NCI-H187 (cell line): Measurements from ENCODE around the gene PDSS2.
"Not testable (repeated sequence)": the region's sequence is repeated elsewhere in the genome, so short reads cannot be mapped to it uniquely, and the experiment has no call there.

Experiments used
- DNase-seq, 2 experiments: peaks; one replicate each; lab custom pipeline; 2025; lab: John Stamatoyannopoulos, UW

PDSS2 gene

DNA sequence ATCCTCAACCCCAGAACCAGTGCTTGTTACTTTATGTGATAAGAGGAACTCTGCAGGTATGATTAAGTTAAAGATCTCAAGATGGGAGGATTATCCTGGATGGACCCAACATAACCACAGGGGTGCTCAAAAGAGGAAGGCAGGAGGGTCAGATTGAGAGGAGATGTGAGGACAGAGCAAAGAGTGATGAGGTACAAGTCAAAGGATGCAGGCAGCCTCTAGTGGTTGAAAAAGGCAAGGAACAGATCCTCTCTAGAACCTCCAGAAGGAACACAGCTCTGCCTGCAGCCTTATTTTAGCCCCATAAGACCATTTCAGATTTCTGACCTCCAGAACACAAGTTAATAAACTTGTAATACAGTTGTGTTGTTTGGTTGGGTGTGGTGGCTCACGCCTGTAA is 41.2 kb downstream of the PDSS2 start:
- no peak for DNase-seq

DNA sequence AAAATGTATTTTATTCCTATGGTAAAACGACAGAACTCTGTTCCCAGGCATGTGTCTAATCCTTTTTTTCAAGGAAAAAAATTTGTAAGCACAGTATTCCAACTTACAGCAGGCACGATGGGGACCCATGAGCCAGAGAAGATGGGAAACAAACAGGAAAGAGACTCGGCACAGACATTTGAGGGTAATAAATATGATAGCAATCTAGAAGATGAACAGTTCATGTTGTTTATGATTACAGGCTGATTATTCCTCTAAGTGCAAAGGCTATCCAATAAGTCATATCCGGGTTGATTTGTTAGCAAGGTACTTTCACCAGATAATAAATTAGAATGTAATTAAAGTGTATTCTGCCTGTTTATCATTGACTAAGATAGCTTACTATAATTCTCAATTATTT is 43.2 kb downstream of the PDSS2 start:
- no peak for DNase-seq

DNA sequence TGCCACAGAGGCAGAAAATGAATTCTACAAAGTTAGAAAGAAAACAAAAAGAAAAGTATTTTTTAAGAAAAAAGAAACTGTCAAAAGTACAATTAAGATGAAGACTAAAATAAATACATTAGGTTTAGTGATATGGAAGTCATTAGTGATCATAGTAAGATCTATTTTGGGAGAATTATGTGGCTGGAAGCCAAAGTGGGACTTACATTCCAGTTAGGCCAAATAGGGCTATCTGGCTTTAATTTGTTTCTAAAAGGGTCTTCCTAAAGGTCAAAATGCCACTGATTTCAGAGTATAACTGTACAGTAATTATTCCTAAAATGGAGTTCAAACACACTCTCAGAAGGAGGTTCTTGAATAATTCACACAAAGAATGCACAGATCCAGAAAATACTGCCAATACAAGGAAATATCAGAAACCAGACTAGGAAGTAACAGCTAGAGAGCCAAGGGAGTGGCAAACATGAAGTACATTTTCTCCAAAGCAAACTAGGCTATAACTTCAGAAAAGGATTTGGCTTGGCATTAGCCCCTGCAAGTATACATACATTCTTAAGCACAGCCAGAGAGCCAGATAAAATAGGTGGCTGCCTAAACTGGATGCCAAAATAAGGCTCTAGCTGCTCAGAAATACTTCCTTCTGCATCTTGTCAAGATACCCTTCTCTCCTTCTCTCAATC is 45.3 kb downstream of the PDSS2 start:
- DNase-seq, result no peak

DNA sequence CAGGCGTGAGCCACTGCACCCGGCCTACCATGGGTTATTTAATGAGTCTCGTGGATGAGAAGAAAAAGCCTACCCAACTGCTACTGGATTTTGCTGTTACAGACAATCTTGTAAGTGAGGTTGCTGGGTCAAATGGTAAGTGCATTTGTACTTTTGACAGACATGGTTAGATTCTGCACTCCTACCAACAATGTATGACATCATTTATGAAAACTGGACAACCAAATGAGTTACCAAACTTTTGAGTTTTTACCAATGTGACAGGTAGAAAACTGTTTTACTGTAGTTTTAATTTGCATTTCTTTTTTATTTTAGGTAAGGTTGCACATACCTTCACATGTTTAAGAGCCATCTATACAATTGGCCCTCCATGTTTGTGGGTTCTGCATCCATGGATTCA is 48.2 kb downstream of the PDSS2 start:
- no peak for DNase-seq

DNA sequence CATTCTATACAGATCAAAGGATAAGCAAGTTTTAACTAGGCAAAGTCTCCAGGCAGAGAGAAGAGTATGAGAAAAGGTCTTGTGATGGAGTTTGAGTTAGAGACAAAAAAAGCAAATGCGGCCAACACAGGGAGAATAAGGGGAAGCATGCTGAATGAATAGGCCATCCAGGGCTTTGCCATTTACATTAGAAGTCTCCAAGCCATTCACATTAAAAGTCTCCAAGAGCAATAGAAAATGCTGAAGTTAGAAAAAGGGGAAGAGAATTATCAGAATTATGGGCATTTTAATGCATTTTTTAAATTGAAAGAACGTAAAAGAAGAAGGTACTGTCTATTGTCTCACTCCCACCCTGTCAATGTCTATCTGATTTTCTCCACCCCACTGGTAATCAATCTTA is 49.4 kb downstream of the PDSS2 start:
- no peak for DNase-seq

DNA sequence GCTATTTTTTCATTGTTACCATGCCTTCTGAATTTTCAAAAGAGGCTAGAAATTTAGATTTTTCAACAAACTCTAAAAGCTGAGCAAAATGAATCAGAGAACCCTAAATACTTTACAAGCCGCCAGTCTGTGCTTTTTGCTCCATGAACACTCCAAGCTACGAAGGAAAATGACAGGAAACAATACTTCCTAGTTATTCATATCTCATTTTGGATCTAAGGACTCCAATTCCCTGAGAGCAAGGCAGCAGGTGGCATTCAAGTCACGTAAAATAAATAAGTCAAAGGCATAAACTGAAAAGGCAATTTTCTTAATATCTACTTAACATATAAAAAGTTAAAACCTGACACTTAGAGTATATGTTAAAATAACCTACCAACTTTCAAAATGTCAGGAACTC is 50.6 kb downstream of the PDSS2 start:
- no peak for DNase-seq

DNA sequence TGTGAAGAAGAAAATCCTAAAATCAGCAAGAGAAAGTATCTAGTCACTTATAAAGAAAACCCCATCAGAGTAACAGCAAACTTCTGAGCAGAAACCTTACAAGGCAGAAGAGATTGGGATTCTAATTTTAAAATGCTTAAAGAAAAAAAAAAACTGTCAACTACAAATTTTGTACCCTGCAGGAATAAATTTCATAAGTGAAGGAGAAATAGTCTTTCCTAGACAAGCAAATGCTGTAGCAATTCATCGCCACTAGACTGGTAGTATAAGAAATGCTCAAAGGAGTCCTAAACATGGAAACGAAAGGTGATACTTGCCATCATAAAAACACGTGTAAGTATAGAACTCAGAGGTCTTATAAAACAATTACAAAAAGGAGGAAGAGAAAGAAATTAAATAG is 54.4 kb downstream of the PDSS2 start:
- no peak for DNase-seq

DNA sequence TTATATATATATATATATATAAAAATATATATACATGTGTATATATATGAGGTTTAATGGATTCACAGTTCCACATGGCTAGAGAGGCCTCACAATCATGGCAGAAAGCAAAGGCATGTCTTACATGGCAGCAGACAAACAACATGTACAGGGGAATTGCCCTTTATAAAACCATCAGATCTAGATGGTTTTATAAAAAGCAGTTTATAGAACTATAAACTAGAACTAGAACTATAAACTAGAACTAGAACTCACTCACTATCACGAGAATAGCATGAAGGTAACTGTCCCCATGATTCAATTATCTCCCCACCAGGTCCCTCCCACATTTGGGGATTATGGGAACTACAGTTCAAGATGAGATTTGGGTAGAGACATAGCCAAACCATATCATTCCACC is 56.8 kb downstream of the PDSS2 start:
- DNase-seq, result no peak

DNA sequence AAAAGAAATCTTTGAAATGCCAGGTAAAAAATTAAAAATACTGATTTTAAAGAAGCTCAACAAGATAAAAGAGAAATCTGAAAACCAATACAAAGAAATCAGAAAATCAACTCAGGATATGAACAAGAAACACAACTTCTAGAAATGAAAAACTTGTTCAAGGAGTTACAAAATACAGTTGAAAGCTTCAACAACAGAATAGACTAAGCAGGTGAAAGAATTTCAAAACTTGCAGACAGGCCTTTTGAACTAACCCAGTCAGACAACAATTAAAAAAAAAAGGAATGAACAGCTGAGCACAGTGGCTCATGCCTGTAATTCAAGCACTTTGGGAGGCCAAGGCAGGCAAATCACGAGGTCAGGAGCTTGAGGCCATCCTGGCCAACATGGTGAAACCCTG is 57.8 kb downstream of the PDSS2 start:
- DNase-seq, result no peak

DNA sequence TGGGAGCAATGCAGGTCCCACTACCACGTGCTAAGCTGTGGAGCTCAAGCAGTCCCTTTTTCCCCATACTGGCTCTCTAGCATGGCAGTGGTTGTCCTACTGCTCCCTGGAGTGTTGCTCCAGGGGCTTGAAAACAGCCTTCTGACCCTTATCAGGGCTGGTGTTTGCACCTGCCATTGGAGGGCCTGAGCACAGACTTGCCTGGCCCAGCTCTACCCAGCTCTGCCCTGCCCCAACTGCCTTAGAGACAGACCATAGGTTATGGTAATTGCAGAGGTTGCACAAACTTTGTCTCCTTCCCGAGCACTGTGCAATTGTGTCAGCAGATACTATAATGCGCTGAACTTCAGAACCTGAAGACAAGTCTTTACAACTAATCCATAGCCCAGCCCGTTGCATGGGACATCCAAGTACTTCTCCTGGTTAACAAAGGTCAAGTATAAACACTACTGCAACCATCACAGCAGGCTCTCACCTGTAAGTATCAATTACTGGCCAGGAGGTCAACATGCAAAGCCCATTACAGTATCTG is 58.7 kb downstream of the PDSS2 start:
- no peak for DNase-seq

DNA sequence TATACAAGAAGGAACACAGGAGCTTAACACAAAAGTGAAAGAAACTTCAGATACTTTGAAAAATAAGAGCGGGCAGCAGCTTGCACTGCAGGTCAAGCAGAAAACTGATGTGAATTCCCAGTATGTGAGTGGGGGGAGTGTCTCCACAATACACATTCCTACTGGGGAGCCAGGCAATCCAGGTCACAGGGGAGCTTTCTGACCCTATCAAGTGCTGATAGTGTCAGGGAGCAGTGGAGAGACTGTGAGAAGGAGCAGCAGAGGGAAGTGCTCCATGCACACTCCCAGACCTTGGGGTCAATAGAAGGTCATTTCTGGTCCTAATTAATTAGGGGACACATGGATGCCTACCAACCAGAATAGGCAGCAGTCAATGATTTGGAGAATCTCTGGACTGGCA is 59.4 kb downstream of the PDSS2 start:
- DNase-seq, result no peak

DNA sequence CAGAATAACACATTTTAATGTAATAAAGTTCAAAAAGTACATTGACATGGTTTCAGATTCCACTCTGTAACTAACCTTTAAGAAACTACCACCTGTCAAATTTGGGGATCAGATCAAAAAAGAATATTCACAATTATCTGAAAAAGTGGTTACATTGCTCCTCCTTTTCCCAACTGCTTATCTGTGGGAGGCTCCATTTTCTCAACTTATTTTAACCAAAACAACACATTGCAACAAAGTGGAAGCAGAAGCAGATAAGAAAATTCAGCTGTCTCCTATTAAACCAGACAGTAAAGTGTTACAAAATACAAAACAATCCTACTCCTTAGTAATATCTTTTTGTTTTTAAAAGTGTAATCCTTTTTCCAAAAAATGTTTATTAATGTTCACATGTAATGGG is 61.4 kb downstream of the PDSS2 start:
- no peak for DNase-seq

DNA sequence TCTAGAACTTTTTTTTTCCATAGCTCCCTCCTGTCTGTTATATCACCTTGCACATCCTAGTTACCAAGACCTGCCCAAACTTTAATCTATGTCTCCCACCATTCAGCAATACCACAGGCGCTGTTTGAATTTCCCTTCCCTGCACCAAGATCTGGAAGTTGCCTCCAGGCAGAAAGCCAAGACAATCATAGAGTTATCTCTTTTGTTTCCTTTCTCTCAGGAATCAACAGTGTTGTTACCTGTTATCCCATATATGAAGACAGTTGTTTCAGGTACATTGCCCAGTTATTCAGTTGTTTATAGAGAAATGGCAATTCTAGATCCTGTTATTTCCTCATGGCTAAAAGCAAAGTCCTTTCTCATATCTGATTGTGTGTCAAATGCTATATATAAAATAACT is 63.2 kb downstream of the PDSS2 start:
- no peak for DNase-seq

DNA sequence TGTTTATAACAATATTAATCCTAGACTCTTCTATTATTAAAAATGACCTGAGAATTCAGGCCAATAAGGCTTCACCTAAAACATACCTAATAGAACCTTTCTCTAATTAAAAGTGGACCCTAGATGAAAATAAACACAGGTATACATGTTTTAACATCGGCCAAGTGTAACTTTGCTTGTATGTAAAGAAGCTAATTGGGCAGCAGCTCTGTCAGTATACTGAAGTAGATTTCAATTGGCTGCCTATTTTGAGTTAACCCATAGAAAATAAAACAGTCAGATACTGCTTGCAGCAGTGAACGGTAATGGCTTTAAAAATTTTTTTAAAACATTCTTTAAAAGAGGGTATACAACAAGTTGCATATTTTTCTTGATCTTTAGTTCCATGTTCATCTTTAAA is 67.3 kb downstream of the PDSS2 start:
- no peak for DNase-seq

DNA sequence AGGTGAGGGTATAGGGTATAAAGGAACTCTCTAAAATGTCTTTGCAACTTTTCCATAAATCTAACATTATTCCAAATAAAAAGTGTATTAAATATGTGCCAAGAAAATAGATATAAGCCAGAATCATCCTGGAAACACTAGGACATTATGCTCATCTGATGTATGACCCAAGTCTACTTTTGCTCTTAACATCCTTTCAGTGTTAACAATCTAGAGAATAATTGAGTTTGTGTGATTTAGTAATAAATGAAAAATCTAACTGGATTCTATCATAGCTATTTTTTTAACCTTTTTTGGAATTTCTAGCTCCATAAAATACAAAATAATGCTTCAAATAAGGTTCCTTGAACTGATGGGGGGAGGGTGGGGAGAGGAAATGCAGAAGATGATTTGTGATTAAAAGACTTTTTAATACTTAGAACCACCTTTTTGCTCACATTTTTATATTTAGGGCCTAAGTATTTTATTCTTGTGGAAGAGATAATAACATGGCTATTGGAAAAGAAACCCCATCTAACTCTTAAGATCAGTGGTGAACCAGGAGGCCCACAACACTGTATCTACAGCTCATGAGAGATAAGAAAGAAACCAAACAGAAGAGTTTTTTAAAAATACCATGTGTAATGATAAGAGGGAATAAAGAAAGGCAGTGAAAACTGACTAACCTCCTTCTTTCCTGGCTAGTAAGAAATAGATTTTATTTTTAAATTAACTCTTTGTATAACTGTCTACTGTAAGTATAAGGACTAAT is 68.5 kb downstream of the PDSS2 start:
- no peak for DNase-seq

DNA sequence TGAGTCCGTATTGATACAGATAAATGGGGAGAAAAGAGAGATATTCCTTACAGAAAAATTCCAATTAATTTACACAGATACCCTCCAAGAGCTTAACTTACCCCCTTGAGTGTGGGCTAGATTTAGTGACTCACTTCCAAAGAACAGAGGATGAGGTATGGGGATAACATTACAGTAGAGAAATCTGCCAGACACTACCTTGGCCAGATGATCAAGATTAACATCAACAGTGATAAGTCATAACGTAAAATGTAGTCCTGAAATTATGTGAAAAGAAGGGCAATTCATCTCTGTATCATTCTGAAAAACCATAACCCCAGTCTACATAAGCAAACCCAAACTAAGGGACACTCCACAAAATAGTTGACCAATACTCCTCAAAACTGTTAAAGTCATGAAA is 69.3 kb downstream of the PDSS2 start:
- no peak for DNase-seq

DNA sequence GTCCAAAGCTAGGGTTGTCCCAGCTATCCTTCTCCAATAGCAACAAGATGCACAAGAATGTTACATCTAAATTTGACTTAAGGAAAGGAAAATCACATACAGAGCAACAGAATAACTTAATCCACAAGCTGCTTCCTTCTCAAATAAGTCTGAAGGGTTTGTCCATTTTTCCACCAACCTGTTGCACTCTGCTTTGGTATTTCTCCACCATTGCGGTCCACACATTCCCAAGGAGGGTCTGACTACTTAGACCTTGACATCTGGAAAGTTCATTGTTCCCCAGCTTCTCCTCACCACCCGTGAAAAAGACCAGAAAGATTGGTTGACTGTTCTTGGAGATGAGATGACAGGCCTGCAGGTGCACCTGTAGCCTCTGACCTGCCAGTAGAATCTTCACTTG is 72.5 kb downstream of the PDSS2 start:
- DNase-seq, result no peak

DNA sequence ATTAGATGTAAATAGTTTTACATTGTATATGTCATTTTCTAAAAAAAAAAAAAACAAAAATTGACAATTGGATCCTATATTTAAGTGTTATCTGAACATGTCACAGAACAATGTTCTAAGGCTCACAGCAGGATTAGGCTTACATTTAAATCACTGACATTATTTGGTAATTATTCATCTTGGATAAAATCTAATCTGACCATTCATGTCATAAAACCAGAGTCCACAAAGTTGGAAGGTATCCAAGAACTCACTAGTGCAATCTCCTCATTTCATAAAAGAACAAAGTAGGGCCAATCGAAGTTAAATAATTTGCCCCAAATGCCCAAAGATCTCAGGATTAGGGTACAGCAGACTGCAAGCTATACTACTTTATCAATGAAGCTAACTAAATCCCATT is 73.0 kb downstream of the PDSS2 start:
- DNase-seq, result no peak

DNA sequence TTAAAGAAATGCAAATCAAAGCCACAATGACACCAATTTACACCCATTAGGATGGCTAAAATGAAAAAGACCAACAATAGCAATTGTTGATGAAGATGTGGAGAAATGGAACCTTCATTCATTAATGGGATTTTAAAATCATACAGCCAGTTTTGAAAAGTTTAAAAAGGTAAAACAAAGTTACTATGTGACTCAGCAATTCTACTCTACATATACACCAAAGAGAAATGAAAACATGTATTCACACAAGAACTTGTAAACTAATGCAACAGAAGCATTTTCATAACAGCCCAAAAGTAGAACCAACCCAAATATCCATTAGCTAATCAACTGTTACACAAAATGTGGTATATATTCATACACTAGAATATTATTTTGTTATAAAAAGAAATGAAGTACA is 75.7 kb downstream of the PDSS2 start:
- no peak for DNase-seq

DNA sequence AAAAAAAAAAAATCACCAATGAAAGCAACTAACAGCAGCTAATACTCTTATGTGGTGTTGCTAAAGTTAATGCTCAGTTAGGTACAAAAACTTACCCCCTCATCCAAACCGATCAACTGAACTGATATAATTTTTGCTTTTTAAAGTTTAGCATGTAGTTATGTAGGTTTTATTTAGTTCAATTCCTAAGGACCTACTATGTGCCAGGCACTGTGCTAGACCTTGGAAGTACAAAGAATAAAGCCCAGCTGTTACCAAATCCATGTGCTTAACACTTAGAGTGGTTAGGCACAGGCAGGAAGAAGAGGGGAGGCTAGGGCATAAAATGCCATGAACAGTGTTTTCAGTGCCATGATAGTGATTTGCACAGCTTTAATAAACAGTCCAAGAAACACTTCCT is 85.1 kb downstream of the PDSS2 start:
- DNase-seq, result no peak

DNA sequence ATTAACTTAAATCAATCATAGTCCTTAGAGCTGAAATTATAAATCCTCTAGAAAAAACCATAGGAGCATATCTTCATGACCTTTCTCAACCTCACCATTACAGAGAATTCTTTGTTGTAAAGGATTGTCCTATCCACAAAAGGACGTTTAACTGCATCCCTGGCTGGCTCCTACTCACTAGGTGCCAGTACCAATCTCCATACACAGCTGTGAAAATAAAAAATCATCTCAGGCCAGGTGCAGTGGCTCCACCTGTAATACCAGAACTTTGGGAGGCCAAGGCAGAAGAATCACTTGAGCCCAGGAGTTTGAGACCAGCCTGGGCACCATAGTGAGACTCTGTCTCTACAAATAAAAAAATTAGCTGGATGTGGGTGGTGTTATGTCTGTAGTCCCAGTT is 89.9 kb downstream of the PDSS2 start:
- no peak for DNase-seq

DNA sequence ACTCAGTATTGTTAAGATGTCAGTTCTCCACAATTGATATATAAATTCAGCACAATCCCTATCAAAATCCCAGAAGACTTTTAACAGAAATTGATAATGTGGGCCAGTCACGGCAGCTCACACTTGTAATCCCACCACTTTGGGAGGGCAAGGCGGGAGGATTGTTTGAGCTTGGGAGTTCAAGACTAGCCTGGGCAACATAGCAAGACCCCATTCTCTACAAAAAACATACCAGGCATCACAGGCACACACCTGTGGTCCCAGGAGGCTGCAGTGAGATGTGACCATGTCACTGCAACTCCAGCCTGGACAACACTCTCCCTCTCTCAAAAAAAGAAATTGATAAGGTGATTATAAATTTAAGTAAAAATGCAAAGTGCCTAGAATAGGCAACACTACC is 90.9 kb downstream of the PDSS2 start:
- DNase-seq, result no peak

DNA sequence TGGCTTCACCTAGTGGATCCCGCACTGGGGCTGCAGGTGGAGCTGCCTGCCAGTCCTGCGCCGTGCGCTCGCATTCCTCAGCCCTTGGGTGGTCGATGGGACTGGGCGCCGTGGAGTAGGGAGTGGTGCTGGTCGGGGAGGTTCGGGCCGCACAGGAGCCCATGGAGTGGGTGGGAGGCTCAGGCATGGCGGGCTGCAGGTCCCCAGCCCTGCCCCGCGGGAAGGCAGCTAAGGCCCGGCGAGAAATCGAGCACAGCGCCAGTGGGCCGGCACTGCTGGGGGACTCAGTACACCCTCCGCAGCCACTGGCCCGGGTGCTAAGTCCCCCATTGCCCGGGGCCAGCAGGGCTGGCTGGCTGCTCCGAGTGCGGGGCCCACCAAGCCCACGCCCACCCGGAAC is 95.2 kb downstream of the PDSS2 start:
- not testable (repeated sequence) for DNase-seq
